ENCODE data around the gene SRP9. TPM values are rescaled to one million over a fixed set of nuclear protein-coding genes. Genes with fewer than 3 reads are reported as not detected.
"Not testable (repeated sequence)": the region's sequence is repeated elsewhere in the genome, so short reads cannot be mapped to it uniquely, and the experiment has no call there.

Gene SRP9
- total and polyA plus RNA-seq, 10 donors = 145 to 269 (median 169) TPM

DNA sequence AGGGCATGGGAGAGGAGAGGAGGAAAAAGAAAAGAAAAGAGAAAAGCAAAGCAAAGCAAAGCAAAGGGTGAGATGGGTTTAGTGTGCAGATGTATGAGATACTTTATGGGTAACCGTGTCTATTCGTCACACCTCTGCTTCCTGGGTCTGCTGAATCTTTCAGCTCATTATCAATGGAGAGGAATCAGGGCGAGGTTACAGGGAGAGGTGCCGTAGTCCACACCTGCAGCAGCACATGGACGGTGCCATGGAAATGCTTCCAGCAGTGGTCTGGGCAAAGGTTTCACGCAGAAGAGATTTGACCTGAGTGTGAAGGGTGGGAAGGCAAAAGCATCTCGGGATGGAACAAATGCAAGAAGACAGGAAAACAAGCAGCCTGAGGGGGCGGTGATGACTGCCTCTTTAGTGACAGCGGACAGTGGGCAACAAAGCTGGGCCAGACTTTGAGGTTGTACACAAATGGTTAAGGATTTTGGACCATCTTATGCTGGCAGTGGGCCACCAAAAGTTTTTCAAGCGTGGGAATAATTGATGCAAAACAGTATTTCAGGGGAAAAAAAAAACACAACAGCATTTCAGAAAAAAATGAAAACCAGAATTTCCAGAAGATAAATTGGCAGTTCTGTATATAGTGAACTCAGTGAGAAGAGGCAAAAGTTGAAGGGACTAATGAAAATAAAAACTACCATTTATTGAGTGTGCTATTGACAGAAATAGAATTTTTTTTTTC is 19.5 kb upstream of the SRP9 start:
- peak; percentile 17 for DNase-seq

GRCh38 chr1:225759972-225760371 is 17.7 kb upstream of the SRP9 start:
- not testable (repeated sequence) for H3K27ac ChIP-seq; H3K4me3 ChIP-seq; H3K27me3 ChIP-seq (replicated peaks in 1 of 7); H3K36me3 ChIP-seq; H3K9me3 ChIP-seq
- peaks cover 13 to 49% (median 36%) of the 10 kb centered on the region in 6 donors for H3K4me1 ChIP-seq
- intact Hi-C loops (cut with DNase I; ENCODE audit: low total_unique reads) = loop anchor here (10.0 kb wide), 1 partner anchor 105 kb away; the partner anchor contains the start of gene ENAH
- WGBS, 5 donors = 88 to 96% (median 92%) methylated on average over 5 of the region's 5 CpGs
- peak; percentile 4 for DNase-seq

More for the DNA sequence above, 19.5 kb upstream of the SRP9 start:
- TF ChIP-seq, protein P1, sequence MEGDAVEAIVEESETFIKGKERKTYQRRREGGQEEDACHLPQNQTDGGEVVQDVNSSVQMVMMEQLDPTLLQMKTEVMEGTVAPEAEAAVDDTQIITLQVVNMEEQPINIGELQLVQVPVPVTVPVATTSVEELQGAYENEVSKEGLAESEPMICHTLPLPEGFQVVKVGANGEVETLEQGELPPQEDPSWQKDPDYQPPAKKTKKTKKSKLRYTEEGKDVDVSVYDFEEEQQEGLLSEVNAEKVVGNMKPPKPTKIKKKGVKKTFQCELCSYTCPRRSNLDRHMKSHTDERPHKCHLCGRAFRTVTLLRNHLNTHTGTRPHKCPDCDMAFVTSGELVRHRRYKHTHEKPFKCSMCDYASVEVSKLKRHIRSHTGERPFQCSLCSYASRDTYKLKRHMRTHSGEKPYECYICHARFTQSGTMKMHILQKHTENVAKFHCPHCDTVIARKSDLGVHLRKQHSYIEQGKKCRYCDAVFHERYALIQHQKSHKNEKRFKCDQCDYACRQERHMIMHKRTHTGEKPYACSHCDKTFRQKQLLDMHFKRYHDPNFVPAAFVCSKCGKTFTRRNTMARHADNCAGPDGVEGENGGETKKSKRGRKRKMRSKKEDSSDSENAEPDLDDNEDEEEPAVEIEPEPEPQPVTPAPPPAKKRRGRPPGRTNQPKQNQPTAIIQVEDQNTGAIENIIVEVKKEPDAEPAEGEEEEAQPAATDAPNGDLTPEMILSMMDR (IDR thresholded peaks at IDR 0.05 in 8 of 11, conservative IDR thresholded peaks at IDR 0.05 in 3 of 11) = no peak
- TF ChIP-seq POLR2AphosphoS5 (IDR thresholded peaks at IDR 0.05) (no peak), POLR2A (IDR thresholded peaks at IDR 0.05) (no peak)
- Histone ChIP-seq H3K9me3 (no peaks in the 10 kb centered on the region), H3K4me1 (peaks cover 5 to 43% (median 29%) of the 10 kb centered on the region in 6 donors), H3K36me3 (no peaks in the 10 kb centered on the region), H3K27me3 (replicated peaks in 1 of 7) (no peaks in the 10 kb centered on the region), H3K4me3 (no peak overlapping the region), H3K27ac (peak overlapping the region in 2 of 8 donors; percentile 20 to 21)
- intact Hi-C loops (cut with DNase I; ENCODE audit: low total_unique reads) = no loop called here
- WGBS, 5 donors = 86 to 92% (median 87%) methylated on average over 10 of the region's 10 CpGs

- no peaks in the 10 kb centered on the region for H3K36me3 ChIP-seq
- intact Hi-C loops (cut with DNase I; ENCODE audit: low total_unique reads) = loop anchor here (10.0 kb wide), 1 partner anchor 106 kb away; the partner anchor contains the start of gene ENAH
- peak; percentile 63 for DNase-seq
- TF ChIP-seq POLR2AphosphoS5 (IDR thresholded peaks at IDR 0.05) (no peak), POLR2A (IDR thresholded peaks at IDR 0.05) (no peak)
- TF ChIP-seq, protein P1 (IDR thresholded peaks at IDR 0.05 in 8 of 11, conservative IDR thresholded peaks at IDR 0.05 in 3 of 11) = no peak
- no peak overlapping the region for H3K27ac ChIP-seq
- peaks cover 16 to 49% (median 35%) of the 10 kb centered on the region in 6 donors for H3K4me1 ChIP-seq
- H3K4me3 ChIP-seq = no peak overlapping the region
- WGBS, 5 donors = 91 to 99% (median 94%) methylated on average over 6 of the region's 6 CpGs
- H3K9me3 ChIP-seq = no peaks in the 10 kb centered on the region
- H3K27me3 ChIP-seq (replicated peaks in 1 of 7) = no peaks in the 10 kb centered on the region
Measured at GRCh38 chr1:225760531-225760930, 17.1 kb upstream of the SRP9 start.

GRCh38 chr1:225761395-225761794 is 16.2 kb upstream of the SRP9 start:
- 82 to 94% (median 91%) methylated on average over 6 of the region's 6 CpGs for WGBS, 5 donors
- H3K4me1 ChIP-seq = peaks cover 18 to 47% (median 31%) of the 10 kb centered on the region in 6 donors

DNA sequence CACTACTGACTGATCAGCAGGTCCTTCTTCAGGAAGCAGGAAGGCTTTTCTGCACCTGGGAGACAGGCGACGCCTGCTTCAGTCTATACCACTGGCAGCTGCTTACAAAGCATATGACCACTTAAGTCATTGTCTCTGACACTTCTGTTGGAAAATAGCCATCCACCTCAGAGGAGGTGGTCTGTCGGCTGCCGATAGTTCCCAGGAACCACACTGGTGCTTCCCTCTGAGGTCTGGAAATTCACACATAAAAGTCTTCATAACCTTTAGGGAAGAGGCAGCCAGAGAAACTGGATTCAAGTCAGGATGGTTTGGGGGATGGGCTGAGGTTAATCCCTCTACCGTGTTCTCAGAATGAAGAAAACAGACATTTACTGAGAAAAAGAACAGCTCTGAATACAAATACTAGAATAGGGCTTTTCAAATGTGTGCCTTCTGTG is 15.6 kb upstream of the SRP9 start:
- 86 to 93% (median 89%) methylated on average over 5 of the region's 5 CpGs for WGBS, 5 donors
- TF ChIP-seq POLR2AphosphoS5 (IDR thresholded peaks at IDR 0.05) (no peak), POLR2A (IDR thresholded peaks at IDR 0.05) (no peak)
- TF ChIP-seq, protein P1 (IDR thresholded peaks at IDR 0.05 in 8 of 11, conservative IDR thresholded peaks at IDR 0.05 in 3 of 11) = no peak
- Histone ChIP-seq H3K27me3 (replicated peaks in 1 of 7) (no peaks in the 10 kb centered on the region), H3K36me3 (no peaks in the 10 kb centered on the region), H3K27ac (peak overlapping the region in 1 of 8 donors; percentile 73), H3K4me3 (no peak overlapping the region), H3K9me3 (no peaks in the 10 kb centered on the region), H3K4me1 (peaks cover 21 to 48% (median 34%) of the 10 kb centered on the region in 6 donors)
- DNase-seq = peak; percentile 23
- intact Hi-C loops (cut with DNase I; ENCODE audit: low total_unique reads) = loop anchor here (10.0 kb wide), 1 partner anchor 107 kb away; the partner anchor contains the start of gene ENAH

More at GRCh38 chr1:225761395-225761794, 16.2 kb upstream of the SRP9 start:
- intact Hi-C loops (cut with DNase I; ENCODE audit: low total_unique reads) = loop anchor here (10.0 kb wide), 1 partner anchor 107 kb away; the partner anchor contains the start of gene ENAH
- H3K27ac ChIP-seq; H3K36me3 ChIP-seq; H3K27me3 ChIP-seq (replicated peaks in 1 of 7); H3K9me3 ChIP-seq; H3K4me3 ChIP-seq: not testable (repeated sequence)
- DNase-seq = peak; percentile 4

Data from spleen (tissue), 11 donors.